HG03521 (cell line): Measurements from ENCODE around the gene USP31.
"Not testable (repeated sequence)": the region's sequence is repeated elsewhere in the genome, so short reads cannot be mapped to it uniquely, and the experiment has no call there.

Source experiments
- ATAC-seq: cut with Tn5 transposase; IDR thresholded peaks from one replicate; pipeline ENCODE4 v1.9.1; 2021; ENCODE audit warnings: mild to moderate bottlenecking, moderate library complexity; ENCODE audit not compliant: unreplicated experiment

The USP31 gene

GRCh38 chr16:23156946-23157460 is 7.8 kb upstream of the USP31 start:
- no peak for ATAC-seq

GRCh38 chr16:23156110-23156509 is 6.9 kb upstream of the USP31 start:
- no peak for ATAC-seq

- ATAC-seq = no peak
These were observed 6.3 kb upstream of the USP31 start for GRCh38 chr16:23155445-23156049.

GRCh38 chr16:23152386-23153178 is 3.3 kb upstream of the USP31 start:
- no peak for ATAC-seq

GRCh38 chr16:23149993-23150364 is 727 bp upstream of the USP31 start:
- no peak for ATAC-seq

GRCh38 chr16:23148513-23149266 is 562 bp downstream of the USP31 start:
- ATAC-seq = peak; percentile 32

GRCh38 chr16:23148166-23148512 is 1.1 kb downstream of the USP31 start:
- no peak for ATAC-seq

- ATAC-seq = no peak
These were observed 1.6 kb downstream of the USP31 start for GRCh38 chr16:23147666-23148065.

GRCh38 chr16:23146877-23147601 is 2.2 kb downstream of the USP31 start:
- ATAC-seq = no peak

GRCh38 chr16:23145608-23146007 is 3.6 kb downstream of the USP31 start:
- ATAC-seq = no peak

- no peak for ATAC-seq
These were observed 4.1 kb downstream of the USP31 start for GRCh38 chr16:23145186-23145585.

GRCh38 chr16:23144393-23144792 is 4.9 kb downstream of the USP31 start:
- not testable (repeated sequence) for ATAC-seq

- ATAC-seq = no peak
These were observed 5.9 kb downstream of the USP31 start for GRCh38 chr16:23143391-23143790.

GRCh38 chr16:23141959-23142740 is 7.1 kb downstream of the USP31 start:
- no peak for ATAC-seq

GRCh38 chr16:23141500-23141899 is 7.8 kb downstream of the USP31 start:
- ATAC-seq = no peak

- no peak for ATAC-seq
These were observed 8.2 kb downstream of the USP31 start for GRCh38 chr16:23141033-23141432.

- no peak for ATAC-seq
These were observed 9.1 kb downstream of the USP31 start for GRCh38 chr16:23140107-23140506.

- no peak for ATAC-seq
These were observed 11.4 kb downstream of the USP31 start for GRCh38 chr16:23137818-23138217.

GRCh38 chr16:23137256-23137655 is 12.0 kb downstream of the USP31 start:
- ATAC-seq = no peak

GRCh38 chr16:23134274-23134673 is 15.0 kb downstream of the USP31 start:
- no peak for ATAC-seq
